ENCODE data around the gene COL13A1.

COL13A1 gene

GRCh38 chr10:69759641-69760040 lies 42.1 kb upstream of the COL13A1 start:
- Histone ChIP-seq H3K27me3 (ENCODE audit: insufficient read depth, low read length) (peaks cover 4% of the 10 kb centered on the region; the same call in 1 of the 2 replicates), H3K79me2 (ENCODE audit: insufficient read depth, low read length) (no peaks in the 10 kb centered on the region), H3K9me2 (ENCODE audit: low read depth, low read length) (no peaks in the 10 kb centered on the region), H3K4me3 (ENCODE audit: low read depth, low read length, poor library complexity, severe bottlenecking) (no peak overlapping the region), H3F3A (ENCODE audit: insufficient read depth, low read length) (no peaks in the 10 kb centered on the region), H3K9ac (ENCODE audit: low read length) (no peak overlapping the region), H4K20me1 (ENCODE audit: insufficient read depth, low read length) (no peaks in the 10 kb centered on the region), H3K36me3 (ENCODE audit: insufficient read depth, low read length) (no peaks in the 10 kb centered on the region), H3K9me3 (ENCODE audit: low read length) (no peaks in the 10 kb centered on the region), H3K27ac (ENCODE audit: low read depth, low read length, poor library complexity, severe bottlenecking) (no peak overlapping the region), H3K4me2 (ENCODE audit: low read length) (no peak overlapping the region), H3K4me1 (ENCODE audit: insufficient read depth, low read length, severe bottlenecking) (no peaks in the 10 kb centered on the region), H2AFZ (ENCODE audit: low read length) (no peak overlapping the region)
- no peak for TF ChIP-seq CTCF (IDR thresholded peaks at IDR 0.05; ENCODE audit: low read length)
- no peak for TF ChIP-seq EZH2 (IDR thresholded peaks at IDR 0.05; ENCODE audit: borderline replicate concordance, low read length)

DNA sequence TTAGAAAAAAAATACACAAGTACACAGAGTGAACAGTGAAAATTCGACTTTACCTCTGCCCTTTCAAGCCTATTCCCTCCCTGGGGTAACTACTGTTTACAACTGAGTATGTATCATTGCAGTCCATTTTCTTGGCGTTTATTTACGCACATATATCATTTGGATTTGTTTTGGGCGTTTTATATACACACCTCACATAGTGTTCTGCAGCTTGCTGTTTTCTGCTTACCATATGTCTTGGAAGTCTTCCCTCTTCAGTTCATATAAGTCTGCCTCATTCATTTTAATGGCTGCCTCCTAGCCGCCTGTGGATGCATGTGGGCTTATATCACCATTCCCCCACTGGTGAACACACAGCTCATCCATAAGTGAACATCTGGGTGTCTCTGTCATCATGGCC lies 41.6 kb upstream of the COL13A1 start:
- Histone ChIP-seq H3K4me2 (ENCODE audit: low read length) (no peak overlapping the region), H3K9ac (ENCODE audit: low read length) (no peak overlapping the region), H3K4me1 (ENCODE audit: insufficient read depth, low read length, severe bottlenecking) (no peaks in the 10 kb centered on the region), H3K27ac (ENCODE audit: low read depth, low read length, poor library complexity, severe bottlenecking) (no peak overlapping the region), H3K9me3 (ENCODE audit: low read length) (no peaks in the 10 kb centered on the region), H3K36me3 (ENCODE audit: insufficient read depth, low read length) (no peaks in the 10 kb centered on the region), H3F3A (ENCODE audit: insufficient read depth, low read length) (no peaks in the 10 kb centered on the region), H3K9me2 (ENCODE audit: low read depth, low read length) (no peaks in the 10 kb centered on the region), H3K27me3 (ENCODE audit: insufficient read depth, low read length) (peaks cover 4% of the 10 kb centered on the region; the same call in 1 of the 2 replicates), H2AFZ (ENCODE audit: low read length) (no peak overlapping the region), H3K79me2 (ENCODE audit: insufficient read depth, low read length) (no peaks in the 10 kb centered on the region), H4K20me1 (ENCODE audit: insufficient read depth, low read length) (no peaks in the 10 kb centered on the region), H3K4me3 (ENCODE audit: low read depth, low read length, poor library complexity, severe bottlenecking) (no peak overlapping the region)
- TF ChIP-seq EZH2 (IDR thresholded peaks at IDR 0.05; ENCODE audit: borderline replicate concordance, low read length), result no peak
- no peak for TF ChIP-seq CTCF (IDR thresholded peaks at IDR 0.05; ENCODE audit: low read length)

GRCh38 chr10:69761320-69761719 lies 40.4 kb upstream of the COL13A1 start:
- Histone ChIP-seq H3K4me1 (ENCODE audit: insufficient read depth, low read length, severe bottlenecking) (no peaks in the 10 kb centered on the region), H4K20me1 (ENCODE audit: insufficient read depth, low read length) (no peaks in the 10 kb centered on the region), H3K9me2 (ENCODE audit: low read depth, low read length) (no peaks in the 10 kb centered on the region)

More at GRCh38 chr10:69761320-69761719, 40.4 kb upstream of the COL13A1 start:
- Histone ChIP-seq H3K4me2 (ENCODE audit: low read length) (no peak overlapping the region), H2AFZ (ENCODE audit: low read length) (no peak overlapping the region), H3F3A (ENCODE audit: insufficient read depth, low read length) (no peaks in the 10 kb centered on the region), H3K4me3 (ENCODE audit: low read depth, low read length, poor library complexity, severe bottlenecking) (no peak overlapping the region), H3K27ac (ENCODE audit: low read depth, low read length, poor library complexity, severe bottlenecking) (no peak overlapping the region), H3K79me2 (ENCODE audit: insufficient read depth, low read length) (no peaks in the 10 kb centered on the region), H3K36me3 (ENCODE audit: insufficient read depth, low read length) (no peaks in the 10 kb centered on the region), H3K9me3 (ENCODE audit: low read length) (no peaks in the 10 kb centered on the region), H3K27me3 (ENCODE audit: insufficient read depth, low read length) (peaks cover 4% of the 10 kb centered on the region; the same call in 1 of the 2 replicates), H3K9ac (ENCODE audit: low read length) (no peak overlapping the region)
- TF ChIP-seq CTCF (IDR thresholded peaks at IDR 0.05; ENCODE audit: low read length) (no peak), EZH2 (IDR thresholded peaks at IDR 0.05; ENCODE audit: borderline replicate concordance, low read length) (no peak)
